Activated CD8-positive, alpha-beta memory T cell treated with anti-CD3 and anti-CD28 coated beads for 48 hours (primary cell): ENCODE measurements around the gene LRRFIP2.
"Not testable (repeated sequence)": the region's sequence is repeated elsewhere in the genome, so short reads cannot be mapped to it uniquely, and the experiment has no call there.

ENCODE experiments used
- DNase-seq, 3 experiments: peaks; one replicate each; pipeline ENCODE4 v3.0.0-alpha.2; 2020; ENCODE audit warnings: low read depth in 2 of 3, low spot score in 2 of 3

Gene LRRFIP2

GRCh38 chr3:37145611-37146010 lies 28.8 kb downstream of the LRRFIP2 start:
- DNase-seq = no peak

- DNase-seq = no peak
These were observed 29.6 kb downstream of the LRRFIP2 start for GRCh38 chr3:37144806-37145205.

GRCh38 chr3:37143821-37144220 lies 30.6 kb downstream of the LRRFIP2 start:
- DNase-seq = no peak

- DNase-seq = no peak
These were observed 32.7 kb downstream of the LRRFIP2 start for GRCh38 chr3:37141676-37142075.

GRCh38 chr3:37140899-37141541 lies 33.4 kb downstream of the LRRFIP2 start:
- no peak for DNase-seq

- no peak for DNase-seq
These were observed 34.8 kb downstream of the LRRFIP2 start for GRCh38 chr3:37139567-37140052.

GRCh38 chr3:37138816-37139215 lies 35.6 kb downstream of the LRRFIP2 start:
- DNase-seq = no peak

GRCh38 chr3:37137516-37137915 lies 36.9 kb downstream of the LRRFIP2 start:
- no peak for DNase-seq

GRCh38 chr3:37136067-37136466 lies 38.3 kb downstream of the LRRFIP2 start:
- no peak for DNase-seq

GRCh38 chr3:37135561-37135960 lies 38.8 kb downstream of the LRRFIP2 start:
- no peak for DNase-seq

GRCh38 chr3:37132334-37132733 lies 42.0 kb downstream of the LRRFIP2 start:
- no peak for DNase-seq

GRCh38 chr3:37131860-37132144 lies 42.6 kb downstream of the LRRFIP2 start:
- DNase-seq = no peak

GRCh38 chr3:37130984-37131859 lies 43.2 kb downstream of the LRRFIP2 start:
- no peak for DNase-seq

- no peak for DNase-seq
These were observed 43.9 kb downstream of the LRRFIP2 start for GRCh38 chr3:37130448-37130847.

- no peak for DNase-seq
These were observed 44.5 kb downstream of the LRRFIP2 start for GRCh38 chr3:37129871-37130270.

GRCh38 chr3:37127340-37127739 lies 47.0 kb downstream of the LRRFIP2 start:
- DNase-seq = no peak

- no peak for DNase-seq
These were observed 47.5 kb downstream of the LRRFIP2 start for GRCh38 chr3:37126856-37127255.

- no peak for DNase-seq
These were observed 48.9 kb downstream of the LRRFIP2 start for GRCh38 chr3:37125195-37126073.

- DNase-seq = no peak
These were observed 49.9 kb downstream of the LRRFIP2 start for GRCh38 chr3:37124435-37124834.

- no peak for DNase-seq
These were observed 51.1 kb downstream of the LRRFIP2 start for GRCh38 chr3:37123292-37123691.

GRCh38 chr3:37122069-37122468 lies 52.3 kb downstream of the LRRFIP2 start:
- DNase-seq = not testable (repeated sequence)

- no peak for DNase-seq
These were observed 56.2 kb downstream of the LRRFIP2 start for GRCh38 chr3:37118163-37118562.
